AML-193 (cell line): ENCODE results near the gene BRSK2.
"Not testable (repeated sequence)": the region's sequence is repeated elsewhere in the genome, so short reads cannot be mapped to it uniquely, and the experiment has no call there.

ENCODE experiments used
- DNase-seq, 2 experiments: peaks; one replicate each; lab custom pipeline; 2025; lab: John Stamatoyannopoulos, UW

Gene BRSK2

GRCh38 chr11:1409852-1410125 is 20.1 kb downstream of the BRSK2 start:
- not testable (repeated sequence) for DNase-seq

- no peak for DNase-seq
Observed at GRCh38 chr11:1410366-1411291, 20.9 kb downstream of the BRSK2 start.

- no peak for DNase-seq
Observed at GRCh38 chr11:1411301-1411700, 21.6 kb downstream of the BRSK2 start.

- not testable (repeated sequence) for DNase-seq
Observed at GRCh38 chr11:1411739-1412138, 22.0 kb downstream of the BRSK2 start.

GRCh38 chr11:1412377-1413095 is 22.8 kb downstream of the BRSK2 start:
- no peak for DNase-seq

- DNase-seq = no peak
Observed at GRCh38 chr11:1414650-1415049, 24.9 kb downstream of the BRSK2 start.

GRCh38 chr11:1415631-1416030 is 25.9 kb downstream of the BRSK2 start:
- DNase-seq = no peak

GRCh38 chr11:1418192-1418795 is 28.6 kb downstream of the BRSK2 start:
- not testable (repeated sequence) for DNase-seq

- no peak for DNase-seq
Observed at GRCh38 chr11:1419811-1420210, 30.1 kb downstream of the BRSK2 start.

GRCh38 chr11:1421291-1421690 is 31.6 kb downstream of the BRSK2 start:
- no peak for DNase-seq

GRCh38 chr11:1422481-1422880 is 32.7 kb downstream of the BRSK2 start:
- DNase-seq = no peak

GRCh38 chr11:1422981-1423380 is 33.2 kb downstream of the BRSK2 start:
- no peak for DNase-seq

- not testable (repeated sequence) for DNase-seq
Observed at GRCh38 chr11:1423406-1423805, 33.7 kb downstream of the BRSK2 start.

GRCh38 chr11:1425006-1425405 is 35.3 kb downstream of the BRSK2 start:
- DNase-seq = no peak

- DNase-seq = no peak
Observed at GRCh38 chr11:1425439-1425838, 35.7 kb downstream of the BRSK2 start.

GRCh38 chr11:1428762-1429316 is 39.1 kb downstream of the BRSK2 start:
- DNase-seq = no peak

- DNase-seq = no peak
Observed at GRCh38 chr11:1433568-1433967, 43.8 kb downstream of the BRSK2 start.

GRCh38 chr11:1433977-1434640 is 44.4 kb downstream of the BRSK2 start:
- no peak for DNase-seq

- DNase-seq = not testable (repeated sequence)
Observed at GRCh38 chr11:1435479-1435819, 45.7 kb downstream of the BRSK2 start.

- DNase-seq = no peak
Observed at GRCh38 chr11:1435820-1436467, 46.2 kb downstream of the BRSK2 start.

- DNase-seq = no peak
Observed at GRCh38 chr11:1436468-1437039, 46.8 kb downstream of the BRSK2 start.
